GM19455 (cell line): ENCODE measurements around the gene WASHC3.
"Not testable (repeated sequence)": the region's sequence is repeated elsewhere in the genome, so short reads cannot be mapped to it uniquely, and the experiment has no call there.

Source experiments
- ATAC-seq: cut with Tn5 transposase; IDR thresholded peaks from one replicate; pipeline ENCODE4 v1.9.1; 2021; ENCODE audit not compliant: unreplicated experiment

WASHC3 gene

DNA sequence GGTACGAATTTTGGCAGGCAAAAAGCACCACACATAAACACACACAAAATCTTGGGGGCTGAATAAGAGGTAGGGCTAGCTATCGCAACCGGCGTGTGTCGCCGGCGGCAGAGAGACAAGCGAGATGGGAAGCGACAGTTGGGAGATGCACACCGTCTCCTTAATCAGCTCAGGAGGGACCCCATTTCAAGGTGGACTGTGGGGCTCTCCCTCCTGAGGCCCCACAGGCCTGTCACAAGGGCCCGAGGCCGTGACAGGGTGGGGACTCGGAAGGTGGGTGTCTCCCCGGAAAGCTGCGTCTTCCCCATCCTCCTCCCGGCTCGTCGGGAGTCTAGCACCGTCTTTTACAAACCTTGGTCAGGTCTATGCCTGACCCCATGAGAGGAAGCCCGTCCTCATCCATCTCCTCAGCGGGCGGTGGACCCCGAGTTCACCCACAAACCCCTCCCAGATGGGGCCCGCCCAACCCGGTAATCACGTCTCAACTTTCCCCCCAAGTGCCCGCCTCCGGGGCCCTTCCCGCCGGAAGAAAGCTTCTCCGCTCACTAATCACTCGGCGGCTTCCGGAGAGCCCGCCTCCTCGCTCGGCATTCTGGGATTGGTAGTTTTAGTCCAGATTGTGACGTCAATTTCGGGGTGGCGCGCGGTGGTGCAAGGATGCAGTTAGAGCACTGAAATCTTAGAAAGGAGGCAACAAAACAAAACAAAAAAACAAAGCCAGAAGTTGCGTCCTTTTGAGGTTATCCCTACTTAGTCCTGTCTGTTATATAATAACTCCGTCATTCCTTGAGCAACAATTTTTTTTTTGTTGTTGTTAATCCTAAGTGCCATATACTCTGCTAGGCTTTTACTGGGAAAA is at the start of gene WASHC3:
TSS of gene WASHC3 (minus strand) at position 432 of the 859 bp plus-strand sequence. CDS start at position 403, 29 bp downstream.
- peak; percentile 96 for ATAC-seq

GRCh38 chr12:102110782-102111181 is 49.0 kb upstream of the WASHC3 start:
- no peak for ATAC-seq

DNA sequence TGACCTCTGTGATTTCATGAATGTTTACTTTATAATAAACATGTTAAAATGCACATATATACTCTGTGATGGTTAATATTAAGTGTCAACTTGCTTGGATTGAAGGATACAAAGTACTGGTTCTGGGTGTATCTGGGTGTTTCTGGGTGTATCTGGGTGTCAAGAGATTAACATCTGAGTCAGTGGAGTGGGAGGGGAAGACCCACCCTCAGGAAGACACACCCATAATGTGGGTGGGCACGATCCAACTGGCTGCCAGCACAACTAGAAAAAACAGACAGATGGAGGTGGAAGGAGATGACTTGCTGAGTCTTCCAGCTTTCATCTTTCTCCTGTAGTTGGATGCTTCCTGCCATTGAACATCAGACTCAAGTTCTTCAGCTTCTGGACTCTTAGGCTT is 46.2 kb upstream of the WASHC3 start:
- no peak for ATAC-seq

DNA sequence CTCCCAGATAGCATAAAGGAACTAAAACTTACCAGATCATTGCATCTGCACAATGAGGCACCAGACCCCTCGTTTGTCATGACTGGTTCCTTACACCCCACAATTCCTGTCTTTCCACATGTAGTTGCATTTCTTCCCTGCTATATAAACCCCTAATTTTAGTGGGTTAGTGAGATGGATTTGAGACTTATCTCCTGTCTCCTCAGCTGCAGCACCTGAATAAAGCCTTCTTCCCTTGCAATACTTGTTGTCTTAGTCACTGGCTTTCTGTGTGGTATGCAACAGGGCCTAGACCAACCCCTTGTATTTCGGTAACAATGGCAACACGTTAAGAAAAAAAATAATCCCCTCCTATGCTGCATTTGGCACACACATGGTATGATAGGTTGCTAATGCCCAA is 45.1 kb upstream of the WASHC3 start:
- ATAC-seq: no peak

- no peak for ATAC-seq
These were observed 35.1 kb upstream of the WASHC3 start for GRCh38 chr12:102096855-102097254.

GRCh38 chr12:102095677-102096263 is 34.0 kb upstream of the WASHC3 start:
- no peak for ATAC-seq

DNA sequence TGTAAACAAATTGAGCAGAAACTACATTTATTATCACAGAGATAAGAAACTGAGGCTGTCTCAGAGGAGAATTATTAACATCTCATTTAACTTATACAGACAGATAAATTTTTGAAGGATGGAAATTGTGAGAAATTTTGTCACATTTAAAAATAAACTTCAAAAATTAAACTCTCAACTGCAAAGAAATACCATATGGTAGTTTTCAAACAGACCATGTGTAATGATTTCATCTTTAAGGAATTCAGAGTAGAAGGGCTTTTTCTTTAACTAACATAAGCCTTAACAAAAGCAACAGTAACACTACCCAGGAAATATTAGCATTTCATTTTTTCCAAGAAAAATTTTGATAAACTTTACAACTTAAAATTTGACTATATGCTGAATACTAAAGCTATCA is 31.5 kb upstream of the WASHC3 start:
- ATAC-seq: no peak

DNA sequence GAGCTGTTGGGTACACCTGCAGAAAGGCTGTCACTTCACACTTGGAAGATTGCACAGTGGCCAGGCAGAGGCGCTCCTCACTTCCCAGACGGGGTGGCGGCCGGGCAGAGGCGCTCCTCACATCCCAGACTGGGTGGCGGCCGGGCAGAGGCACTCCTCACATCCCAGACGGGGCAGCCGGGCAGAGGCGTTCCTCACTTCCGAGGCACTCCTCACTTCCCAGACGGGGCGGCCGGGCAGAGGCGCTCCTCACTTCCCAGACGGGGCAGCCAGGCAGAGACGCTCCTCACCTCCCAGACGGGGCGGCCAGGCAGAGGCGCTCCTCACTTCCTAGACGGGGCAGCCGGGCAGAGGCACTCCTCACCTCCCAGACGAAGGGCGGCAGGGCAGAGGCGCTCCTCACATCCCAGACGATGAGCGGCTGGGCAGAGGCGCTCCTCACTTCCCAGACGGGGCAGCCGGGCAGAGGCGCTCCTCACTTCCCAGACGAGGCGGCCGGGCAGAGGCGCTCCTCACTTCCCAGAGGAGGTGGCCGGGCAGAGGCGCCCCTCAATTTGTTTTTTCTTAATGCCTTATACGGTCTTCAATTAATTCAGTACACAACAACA is 27.5 kb upstream of the WASHC3 start:
- not testable (repeated sequence) for ATAC-seq

DNA sequence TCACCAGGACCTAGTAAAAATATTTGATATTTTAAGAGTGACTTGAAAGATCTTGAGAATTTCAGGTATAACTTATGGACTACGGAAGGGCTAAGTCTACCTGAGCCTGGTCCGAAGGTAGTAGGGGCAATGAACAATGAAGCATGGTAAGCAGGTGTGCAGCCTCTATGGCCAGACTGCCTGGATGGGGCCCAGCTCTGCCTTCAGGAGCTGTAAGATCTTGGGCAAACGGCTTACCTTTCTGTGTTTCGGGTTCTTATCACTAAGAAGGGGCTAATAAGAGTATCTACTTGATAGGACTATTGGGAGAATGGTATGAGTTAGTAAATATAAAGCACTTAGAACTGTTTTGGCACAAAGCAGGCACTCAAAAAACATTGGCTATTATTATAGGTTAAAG is 19.1 kb upstream of the WASHC3 start:
- no peak for ATAC-seq

- not testable (repeated sequence) for ATAC-seq
These were observed 10.3 kb upstream of the WASHC3 start for GRCh38 chr12:102072092-102072491.

GRCh38 chr12:102069707-102070106 is 7.9 kb upstream of the WASHC3 start:
- ATAC-seq: no peak

DNA sequence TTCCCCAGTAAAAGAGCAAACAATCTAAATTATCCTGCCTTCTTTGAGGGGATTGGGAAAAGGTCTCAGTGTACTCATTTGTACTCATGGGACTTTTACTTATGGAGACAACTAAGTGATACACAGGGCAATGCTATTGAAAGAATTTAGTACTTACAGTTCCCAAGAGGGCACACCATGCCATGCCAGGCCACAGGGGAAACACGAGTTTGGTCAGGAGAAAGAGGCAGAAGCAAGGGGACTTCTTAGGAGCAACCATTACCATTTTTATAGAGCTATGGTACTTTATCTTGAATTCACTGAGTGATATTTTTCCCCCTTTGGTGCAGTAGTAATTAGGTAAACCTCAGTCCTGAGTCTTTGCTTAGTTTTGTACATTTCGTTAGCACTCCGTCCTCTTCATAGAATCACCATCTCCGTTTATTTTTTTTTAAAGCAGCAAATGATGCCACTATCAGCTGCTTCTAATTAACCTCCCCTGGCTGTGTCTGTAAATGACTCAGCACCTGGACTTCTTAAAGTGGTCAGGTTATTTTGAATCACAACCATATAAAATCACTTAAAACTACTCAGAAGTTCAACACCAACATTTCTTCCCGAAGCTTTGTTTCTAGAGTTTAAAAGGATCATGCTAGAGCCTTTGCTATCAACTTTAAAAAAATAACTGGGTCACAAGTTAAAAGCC is 5.9 kb upstream of the WASHC3 start:
- no peak for ATAC-seq

DNA sequence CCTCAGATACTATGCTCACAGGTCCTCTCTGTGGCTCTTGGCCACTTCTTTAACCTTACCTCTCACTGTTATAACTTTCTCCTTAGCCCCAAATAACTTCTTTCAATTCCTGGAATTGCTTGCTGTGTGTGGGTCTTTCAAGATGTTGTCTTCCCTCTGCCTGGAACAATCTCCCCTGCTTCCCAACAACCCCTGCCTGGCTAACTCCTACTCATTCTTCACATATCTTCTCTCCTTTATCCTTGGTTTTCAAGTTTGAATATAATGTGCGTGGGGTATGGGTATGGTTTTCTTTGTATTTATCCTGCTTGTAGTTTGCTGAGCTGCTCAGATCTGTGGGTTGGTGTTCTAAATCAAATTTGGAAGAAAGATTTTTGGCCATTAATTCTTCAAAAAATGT is 2.7 kb upstream of the WASHC3 start:
- no peak for ATAC-seq

DNA sequence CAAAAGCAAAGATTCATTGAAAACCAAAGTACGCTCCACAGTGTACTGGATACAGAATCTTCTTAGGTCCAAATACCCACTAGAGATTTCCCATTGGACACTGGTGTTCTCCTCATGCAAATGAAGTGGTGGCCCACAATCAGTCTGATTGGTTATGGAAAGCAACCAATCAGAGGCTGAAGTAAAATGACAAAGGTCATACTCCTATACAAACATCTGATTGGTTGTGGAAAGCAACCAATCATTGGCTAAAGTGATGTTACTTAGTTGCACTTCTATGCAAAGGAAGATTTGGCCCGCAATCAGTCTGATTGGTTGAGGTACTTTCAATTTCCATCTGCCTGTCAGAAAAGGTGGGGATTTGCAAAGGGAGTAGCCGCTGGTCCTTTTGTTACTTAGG is 1.3 kb upstream of the WASHC3 start:
- no peak for ATAC-seq

GRCh38 chr12:102062419-102062806 is 622 bp upstream of the WASHC3 start:
- no peak for ATAC-seq

GRCh38 chr12:102061096-102061559 is 663 bp downstream of the WASHC3 start:
- ATAC-seq: peak; percentile 26

GRCh38 chr12:102059343-102059742 is 2.4 kb downstream of the WASHC3 start:
- no peak for ATAC-seq

DNA sequence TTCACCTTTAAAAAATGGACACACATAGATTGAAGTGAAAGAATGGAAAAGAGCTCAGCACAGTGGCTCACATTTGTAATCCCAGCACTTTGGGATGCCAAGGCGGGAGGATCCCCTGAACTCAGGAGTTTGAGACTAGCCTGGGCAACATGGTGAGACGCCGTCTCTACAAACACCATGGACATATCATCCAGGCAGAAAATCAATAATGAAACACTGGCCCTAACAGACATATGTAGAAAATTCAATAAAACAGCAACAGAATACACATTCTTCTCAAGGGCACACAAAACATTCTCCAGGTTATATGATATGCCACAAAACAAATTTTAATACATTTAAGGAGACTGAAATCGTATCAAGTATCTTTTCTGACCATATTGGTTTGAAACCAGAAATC is 7.4 kb downstream of the WASHC3 start:
- no peak for ATAC-seq

GRCh38 chr12:102053062-102053349 is 8.8 kb downstream of the WASHC3 start:
- ATAC-seq: no peak

DNA sequence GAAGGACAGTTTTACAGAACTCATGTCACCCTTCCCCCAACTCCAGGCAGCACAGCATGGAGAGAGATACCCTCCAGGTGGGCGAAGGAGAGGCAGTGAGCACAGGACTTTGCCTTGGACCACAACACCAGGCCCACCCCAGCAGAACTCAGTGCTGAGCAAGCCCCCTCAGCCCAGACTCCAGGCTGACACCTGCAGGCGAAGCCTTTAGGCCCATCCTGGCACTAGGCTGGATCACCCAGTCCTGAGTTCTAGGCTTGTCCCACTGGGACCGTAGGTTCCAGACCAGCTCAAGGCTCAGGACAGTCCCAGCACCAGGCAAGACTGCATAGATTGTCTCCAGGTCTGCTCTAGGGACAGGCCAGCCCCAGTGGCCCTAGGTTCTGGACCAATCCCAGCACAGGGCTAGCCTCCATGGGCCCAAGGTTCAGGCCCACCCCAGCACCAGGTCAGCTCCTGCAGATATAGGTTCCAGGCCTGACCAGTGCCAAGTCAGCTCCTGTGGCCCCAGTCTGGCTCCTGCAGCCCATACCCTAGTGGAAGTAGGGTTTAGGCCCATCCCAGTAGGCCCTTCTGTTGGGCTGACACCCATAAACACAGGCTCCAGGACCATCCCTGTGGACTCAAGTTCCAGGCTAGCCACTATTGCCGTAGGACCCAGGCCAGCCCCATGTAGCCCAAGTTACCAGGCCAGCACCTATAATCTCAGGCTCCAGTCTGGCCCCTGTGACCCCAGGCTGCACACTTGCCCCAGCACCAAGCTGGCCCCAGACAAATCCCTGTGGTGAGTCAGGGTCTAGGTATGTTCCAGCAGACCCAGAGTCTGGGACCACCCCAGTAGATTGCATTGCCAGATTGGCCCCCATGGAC is 9.4 kb downstream of the WASHC3 start:
- no peak for ATAC-seq
